ENCODE data around the gene LAMC2.

Gene LAMC2

DNA sequence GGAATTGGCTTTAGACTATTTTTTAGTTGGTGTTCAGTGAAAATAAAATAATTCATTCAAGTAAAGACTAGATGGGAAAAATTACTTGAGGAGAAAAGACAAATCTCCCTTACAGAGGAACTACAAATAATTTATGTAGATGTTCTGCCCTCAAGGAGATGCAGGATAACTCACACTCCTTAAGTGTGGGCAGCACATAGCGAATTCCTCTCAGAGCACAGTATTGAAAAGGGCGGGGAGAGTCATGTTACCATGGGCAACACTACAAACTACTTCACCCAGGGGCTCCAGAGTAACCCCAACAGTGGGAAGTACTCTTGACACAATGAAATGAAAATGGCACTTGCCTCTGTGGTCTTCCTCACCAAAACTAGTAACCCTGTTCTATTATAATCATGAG, 20.6 kb upstream of the LAMC2 start:
- TF ChIP-seq, protein P1, sequence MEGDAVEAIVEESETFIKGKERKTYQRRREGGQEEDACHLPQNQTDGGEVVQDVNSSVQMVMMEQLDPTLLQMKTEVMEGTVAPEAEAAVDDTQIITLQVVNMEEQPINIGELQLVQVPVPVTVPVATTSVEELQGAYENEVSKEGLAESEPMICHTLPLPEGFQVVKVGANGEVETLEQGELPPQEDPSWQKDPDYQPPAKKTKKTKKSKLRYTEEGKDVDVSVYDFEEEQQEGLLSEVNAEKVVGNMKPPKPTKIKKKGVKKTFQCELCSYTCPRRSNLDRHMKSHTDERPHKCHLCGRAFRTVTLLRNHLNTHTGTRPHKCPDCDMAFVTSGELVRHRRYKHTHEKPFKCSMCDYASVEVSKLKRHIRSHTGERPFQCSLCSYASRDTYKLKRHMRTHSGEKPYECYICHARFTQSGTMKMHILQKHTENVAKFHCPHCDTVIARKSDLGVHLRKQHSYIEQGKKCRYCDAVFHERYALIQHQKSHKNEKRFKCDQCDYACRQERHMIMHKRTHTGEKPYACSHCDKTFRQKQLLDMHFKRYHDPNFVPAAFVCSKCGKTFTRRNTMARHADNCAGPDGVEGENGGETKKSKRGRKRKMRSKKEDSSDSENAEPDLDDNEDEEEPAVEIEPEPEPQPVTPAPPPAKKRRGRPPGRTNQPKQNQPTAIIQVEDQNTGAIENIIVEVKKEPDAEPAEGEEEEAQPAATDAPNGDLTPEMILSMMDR (IDR thresholded peaks at IDR 0.05; ENCODE audit: control extremely low read depth, extremely low read depth, low read depth, missing control alignments): no peak
- POLR2A ChIA-PET: no interaction called here
- no peak for DNase-seq (ENCODE audit: extremely low spot score)
- CTCF ChIA-PET: no interaction called here

DNA sequence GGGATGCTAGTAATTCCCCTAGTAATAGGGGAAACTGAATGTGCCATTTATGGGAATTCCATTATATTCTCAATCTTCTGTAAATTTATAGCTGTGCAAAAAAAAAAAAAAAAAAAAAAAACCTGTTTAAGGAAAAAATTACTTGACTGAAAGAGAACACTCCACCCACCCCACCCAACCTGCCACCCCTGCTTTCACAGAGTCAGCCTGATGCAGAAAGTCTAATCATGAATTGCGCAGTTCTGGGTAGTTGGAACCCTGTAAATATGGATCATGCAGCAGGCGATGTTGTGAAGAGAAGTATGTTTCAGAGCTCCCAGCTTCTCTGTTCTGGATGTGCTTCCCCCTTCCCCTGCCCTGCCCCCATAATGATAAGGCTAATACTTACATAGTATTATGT, 19.6 kb upstream of the LAMC2 start:
- ChIA-PET CTCF (interaction anchor here (2.0 kb wide), 1 partner anchor 11 kb away, joined by 8 read pairs; no protein-coding TSS in a partner anchor), POLR2A (no interaction called here)
- no peak for DNase-seq (ENCODE audit: extremely low spot score)
- TF ChIP-seq, protein P1 (IDR thresholded peaks at IDR 0.05; ENCODE audit: control extremely low read depth, extremely low read depth, low read depth, missing control alignments): no peak

DNA sequence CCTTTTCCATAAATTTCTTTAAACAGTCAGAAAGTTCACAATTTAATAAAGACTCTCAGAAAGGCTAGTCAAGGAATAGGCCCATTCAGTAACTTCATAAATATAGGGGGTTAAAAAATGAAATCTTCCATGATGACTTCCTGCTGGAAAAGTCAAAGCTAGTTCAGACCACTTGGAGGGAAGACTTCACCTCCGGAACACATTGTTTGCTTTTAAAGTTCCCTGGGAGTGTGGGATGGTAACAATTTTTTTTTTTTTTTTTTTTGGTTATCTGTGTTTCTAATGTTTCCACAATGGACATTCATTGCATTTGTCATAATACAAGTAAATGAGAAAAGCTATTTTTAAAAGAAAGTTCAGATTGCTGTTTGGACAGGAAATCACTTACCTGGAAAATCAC, 18.4 kb upstream of the LAMC2 start:
- TF ChIP-seq, protein P1 (IDR thresholded peaks at IDR 0.05; ENCODE audit: control extremely low read depth, extremely low read depth, low read depth, missing control alignments): no peak
- ChIA-PET CTCF (interaction anchor here (2.0 kb wide), 1 partner anchor 10 kb away, joined by 8 read pairs; no protein-coding TSS in a partner anchor), POLR2A (no interaction called here)
- DNase-seq (ENCODE audit: extremely low spot score): no peak

DNA sequence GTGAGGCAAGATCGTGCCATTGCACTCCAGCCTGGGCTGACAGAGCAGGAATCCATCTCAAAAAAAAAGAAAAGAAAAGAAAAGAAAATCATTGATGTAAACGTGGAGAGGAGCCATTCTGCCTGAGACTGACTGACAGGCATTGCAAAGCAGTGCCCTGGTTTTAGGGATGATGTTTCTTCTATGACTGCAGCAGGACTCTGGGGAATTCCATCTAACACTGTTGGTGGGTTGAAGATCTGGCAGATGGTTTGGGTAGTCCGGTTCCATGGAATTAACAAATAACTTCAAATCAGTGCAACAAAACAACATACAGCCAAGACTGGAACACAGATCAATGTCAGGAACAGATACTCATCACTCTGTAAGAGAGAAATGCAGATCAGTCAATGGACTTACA, 17.8 kb upstream of the LAMC2 start:
- ChIA-PET POLR2A (no interaction called here), CTCF (interaction anchor here (0.6 to 2.0 kb wide), 2 partner anchors 9 to 25 kb away, joined by 3 to 8 read pairs; no protein-coding TSS in a partner anchor)
- no peak for DNase-seq (ENCODE audit: extremely low spot score)

DNA sequence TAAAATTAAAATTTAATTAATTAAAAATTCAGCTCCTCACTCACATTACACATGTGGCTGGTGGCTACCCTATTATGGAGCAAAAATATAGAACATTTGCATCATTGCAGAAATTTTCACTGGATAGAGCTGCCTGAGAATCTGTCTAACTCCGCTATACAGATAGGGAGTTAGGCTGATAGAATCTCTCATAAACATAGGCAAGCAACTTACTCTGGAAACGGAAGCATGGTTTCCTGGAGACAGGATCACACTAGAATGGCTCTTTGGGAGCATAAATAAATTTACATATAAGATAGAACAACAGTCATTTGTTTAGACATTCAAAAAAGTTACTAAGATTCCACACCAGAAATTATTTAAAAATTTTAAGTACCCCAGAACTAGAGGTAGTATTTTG, 12.2 kb upstream of the LAMC2 start:
- ChIA-PET POLR2A (no interaction called here), CTCF (interaction anchor here (1.1 kb wide), 1 partner anchor 61 kb away, joined by 3 read pairs; no protein-coding TSS in a partner anchor)
- no peak for DNase-seq (ENCODE audit: extremely low spot score)
- TF ChIP-seq, protein P1 (IDR thresholded peaks at IDR 0.05; ENCODE audit: control extremely low read depth, extremely low read depth, low read depth, missing control alignments): no peak

More for the DNA sequence above, 17.8 kb upstream of the LAMC2 start:
- TF ChIP-seq, protein P1 (IDR thresholded peaks at IDR 0.05; ENCODE audit: control extremely low read depth, extremely low read depth, low read depth, missing control alignments): no peak

DNA sequence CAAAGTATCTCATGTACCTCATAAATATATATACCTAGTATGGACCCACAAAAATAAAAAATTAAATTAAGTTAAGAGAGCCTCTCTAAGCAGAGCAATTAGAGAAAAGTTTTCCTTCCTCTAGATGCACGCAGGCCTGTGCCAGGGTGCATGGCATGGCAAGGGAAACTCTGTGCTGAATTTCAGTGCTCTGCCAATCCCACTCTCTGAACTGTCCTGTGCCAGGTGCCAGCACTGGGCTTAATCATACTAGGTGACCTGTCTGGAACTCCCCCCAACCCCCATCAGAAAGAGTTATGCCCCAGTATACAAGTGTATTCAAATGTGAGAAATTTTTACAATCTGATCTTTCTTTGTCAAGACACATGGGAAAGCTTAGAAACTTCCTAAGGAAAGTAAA, 10.4 kb upstream of the LAMC2 start:
- POLR2A ChIA-PET: no interaction called here
- DNase-seq (ENCODE audit: extremely low spot score): no peak
- CTCF ChIA-PET: interaction anchor here (1.0 to 1.1 kb wide), 2 partner anchors 17 to 30 kb away, joined by 3 read pairs; no protein-coding TSS in a partner anchor
- TF ChIP-seq, protein P1 (IDR thresholded peaks at IDR 0.05; ENCODE audit: control extremely low read depth, extremely low read depth, low read depth, missing control alignments): no peak

Data from GM10248 (cell line).